Activated naive CD4-positive, alpha-beta T cell treated with anti-CD3 and anti-CD28 coated beads for 36 hours (primary cell): ENCODE measurements around the gene ARHGAP44. TPM values are rescaled to one million over a fixed set of nuclear protein-coding genes. Genes with fewer than 3 reads are reported as not detected.

Experiments used
- CTCF ChIA-PET: fragments of 350-600 bp; sonication (Branson Sonifier 250); formaldehyde crosslinking; loops from one replicate; lab custom pipeline; 2021; ENCODE audit warnings: antibody characterized with exemption; lab: Charles Lee
- DNase-seq: peaks from one replicate; pipeline ENCODE4 v3.0.0-alpha.2; 2020
- H3K27ac Mint-ChIP-seq: one replicate; pipeline ENCODE4 v1.8.0; 2021; ENCODE audit warnings: mild to moderate bottlenecking, mixed read lengths
- H3K27me3 Mint-ChIP-seq: one replicate; pipeline ENCODE4 v1.8.0; 2021; ENCODE audit warnings: low read depth, mixed read lengths
- H3K36me3 Mint-ChIP-seq: one replicate; pipeline ENCODE4 v1.8.0; 2021; ENCODE audit warnings: low read depth, mixed read lengths
- H3K4me1 Mint-ChIP-seq: one replicate; pipeline ENCODE4 v1.8.0; 2021; ENCODE audit warnings: low read depth, mixed read lengths
- H3K4me3 Mint-ChIP-seq: one replicate; pipeline ENCODE4 v1.8.0; 2021; ENCODE audit warnings: mild to moderate bottlenecking, moderate library complexity, mixed read lengths
- H3K9me3 Mint-ChIP-seq: one replicate; pipeline ENCODE4 v1.8.0; 2021; ENCODE audit warnings: mixed read lengths
- intact Hi-C: fragments of 100-400 bp; cut with micrococcal nuclease; formaldehyde crosslinking; loops from one replicate; pipeline ENCODE4 v1.15.1; 2023
- total RNA-seq, 2 experiments: library from RNA; stranded (reverse); gene quantifications; one replicate each; pipeline ENCODE4 v1.2.3, GENCODE V29; 2021

Gene ARHGAP44
- total RNA-seq, 2 experiments from 2014 or later, result 0.12 TPM; not detected in 1

DNA sequence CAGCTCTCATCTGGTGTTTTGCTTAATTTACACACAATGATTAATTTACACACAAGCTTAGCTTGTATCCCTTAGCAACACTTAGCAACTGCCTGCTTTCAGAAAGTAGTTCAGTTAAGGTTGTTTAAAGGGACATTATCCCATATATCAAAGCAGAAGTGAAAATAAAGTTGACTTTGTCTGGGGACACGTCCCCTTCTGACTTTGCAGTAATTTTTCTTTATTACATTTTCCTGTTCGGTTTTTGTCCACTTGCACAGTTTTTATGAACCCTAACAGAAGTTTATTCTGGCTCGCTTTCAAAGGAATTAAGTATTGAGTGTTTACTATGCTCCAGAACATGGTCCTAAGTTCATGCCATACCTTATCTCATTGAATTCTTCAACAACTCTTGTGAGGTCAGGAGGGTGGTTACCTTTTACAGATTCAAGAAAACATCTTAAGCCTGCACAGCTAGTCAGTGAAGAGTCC is 41.5 kb downstream of the ARHGAP44 start:
- no peaks in the 10 kb centered on the region for H3K4me1 Mint-ChIP-seq
- no peaks in the 10 kb centered on the region for H3K27me3 Mint-ChIP-seq
- intact Hi-C loops, result no loop called here
- peaks cover 22% of the 10 kb centered on the region for H3K9me3 Mint-ChIP-seq
- H3K36me3 Mint-ChIP-seq, result no peaks in the 10 kb centered on the region
- H3K4me3 Mint-ChIP-seq, result no peak overlapping the region
- CTCF ChIA-PET, result no interaction called here
- no peak overlapping the region for H3K27ac Mint-ChIP-seq
- no peak for DNase-seq

DNA sequence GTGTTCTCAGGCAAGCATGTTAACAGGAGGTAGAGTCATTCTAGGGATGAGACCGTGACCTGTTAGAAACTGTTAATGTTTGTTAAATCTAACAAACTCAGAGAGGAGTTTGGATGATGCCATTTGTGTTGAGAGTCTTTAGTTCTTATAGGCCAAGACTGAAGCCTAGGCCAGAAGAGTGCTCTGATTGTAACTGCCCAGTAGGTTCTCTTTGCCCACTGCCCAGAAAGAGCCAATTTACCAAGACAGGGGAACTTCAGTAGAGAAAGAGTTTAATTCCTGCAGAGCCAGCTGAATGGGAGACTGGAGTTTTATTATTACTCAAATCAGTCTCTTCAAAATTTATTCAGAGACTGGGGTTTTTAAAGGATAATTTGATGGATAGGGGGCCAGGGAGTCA is 42.5 kb downstream of the ARHGAP44 start:
- H3K4me1 Mint-ChIP-seq, result no peaks in the 10 kb centered on the region
- CTCF ChIA-PET, result no interaction called here
- H3K27ac Mint-ChIP-seq, result no peak overlapping the region
- intact Hi-C loops, result no loop called here
- no peak for DNase-seq
- no peaks in the 10 kb centered on the region for H3K27me3 Mint-ChIP-seq
- H3K4me3 Mint-ChIP-seq, result no peak overlapping the region
- H3K9me3 Mint-ChIP-seq, result peaks cover 22% of the 10 kb centered on the region
- no peaks in the 10 kb centered on the region for H3K36me3 Mint-ChIP-seq

DNA sequence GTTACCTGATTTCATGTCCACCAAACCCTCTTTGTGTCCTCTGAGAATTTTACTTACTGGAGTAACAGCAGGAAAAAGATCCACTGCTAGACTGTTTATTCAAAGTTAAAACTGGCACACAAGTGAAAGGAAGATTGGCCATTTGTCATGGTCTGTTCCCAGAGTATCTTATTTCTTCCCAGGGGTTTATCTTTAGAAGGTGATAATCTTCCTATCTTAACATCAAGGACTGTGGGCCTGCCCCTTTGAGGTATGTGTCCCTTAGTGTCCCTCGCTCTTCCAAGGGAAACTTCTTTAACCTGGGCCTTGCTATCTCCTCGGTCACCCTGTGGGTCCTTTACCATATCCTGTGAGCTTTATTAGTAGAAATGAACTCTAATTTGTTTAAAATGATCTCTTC is 49.7 kb downstream of the ARHGAP44 start:
- peaks cover 3% of the 10 kb centered on the region for H3K9me3 Mint-ChIP-seq
- no peaks in the 10 kb centered on the region for H3K4me1 Mint-ChIP-seq
- H3K4me3 Mint-ChIP-seq, result no peak overlapping the region
- no peaks in the 10 kb centered on the region for H3K36me3 Mint-ChIP-seq
- intact Hi-C loops, result no loop called here
- DNase-seq, result no peak
- no peaks in the 10 kb centered on the region for H3K27me3 Mint-ChIP-seq
- H3K27ac Mint-ChIP-seq, result no peak overlapping the region
- CTCF ChIA-PET, result no interaction called here

DNA sequence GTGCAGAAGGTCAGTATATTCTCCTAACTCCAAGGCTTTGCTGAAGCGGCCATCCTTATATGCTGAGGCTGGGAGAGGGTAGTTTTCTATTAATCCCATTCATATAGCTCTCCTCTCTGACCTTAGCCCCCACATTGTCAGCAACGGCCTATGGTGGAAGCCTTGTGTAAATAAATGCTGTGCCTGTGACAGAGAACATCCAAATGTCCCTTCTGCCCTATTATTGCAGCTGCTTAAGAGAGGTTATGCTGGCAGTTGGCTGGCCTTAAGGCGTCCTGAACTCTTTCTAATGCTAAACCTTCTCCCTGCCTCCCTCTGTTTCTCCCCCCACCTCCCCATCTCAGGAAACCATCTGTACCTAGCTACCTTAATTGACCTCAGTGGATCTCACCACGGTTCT is 53.6 kb downstream of the ARHGAP44 start:
- CTCF ChIA-PET, result no interaction called here
- H3K4me1 Mint-ChIP-seq, result no peaks in the 10 kb centered on the region
- DNase-seq, result no peak
- H3K9me3 Mint-ChIP-seq, result peaks cover 6% of the 10 kb centered on the region
- no peaks in the 10 kb centered on the region for H3K27me3 Mint-ChIP-seq
- intact Hi-C loops, result no loop called here
- no peaks in the 10 kb centered on the region for H3K36me3 Mint-ChIP-seq
- H3K27ac Mint-ChIP-seq, result no peak overlapping the region
- no peak overlapping the region for H3K4me3 Mint-ChIP-seq

DNA sequence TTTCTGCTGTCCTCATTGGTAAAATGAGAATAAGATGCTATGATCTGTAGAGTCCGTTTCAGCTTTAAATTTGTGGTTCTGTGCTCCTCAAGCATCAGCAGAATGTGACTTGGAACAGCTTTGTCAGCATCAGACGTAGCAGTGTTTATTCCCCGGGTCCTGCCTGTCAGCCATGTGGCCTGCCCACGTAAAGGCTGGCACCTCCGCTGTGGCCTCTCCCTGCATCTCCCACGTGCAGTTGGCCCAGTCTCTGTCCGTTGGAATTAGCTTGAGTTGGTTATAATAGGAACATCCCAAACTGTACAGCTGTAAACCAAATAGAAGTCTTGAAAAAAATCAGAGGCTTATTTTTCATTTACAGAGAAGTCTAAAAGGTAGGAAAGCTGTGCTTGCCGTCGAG is 61.7 kb downstream of the ARHGAP44 start:
- Mint-ChIP-seq H3K4me3 (no peak overlapping the region), H3K27me3 (no peaks in the 10 kb centered on the region), H3K36me3 (no peaks in the 10 kb centered on the region), H3K4me1 (no peaks in the 10 kb centered on the region), H3K27ac (no peak overlapping the region), H3K9me3 (peaks cover 3% of the 10 kb centered on the region)
- CTCF ChIA-PET, result no interaction called here
- intact Hi-C loops, result no loop called here
- DNase-seq, result no peak

DNA sequence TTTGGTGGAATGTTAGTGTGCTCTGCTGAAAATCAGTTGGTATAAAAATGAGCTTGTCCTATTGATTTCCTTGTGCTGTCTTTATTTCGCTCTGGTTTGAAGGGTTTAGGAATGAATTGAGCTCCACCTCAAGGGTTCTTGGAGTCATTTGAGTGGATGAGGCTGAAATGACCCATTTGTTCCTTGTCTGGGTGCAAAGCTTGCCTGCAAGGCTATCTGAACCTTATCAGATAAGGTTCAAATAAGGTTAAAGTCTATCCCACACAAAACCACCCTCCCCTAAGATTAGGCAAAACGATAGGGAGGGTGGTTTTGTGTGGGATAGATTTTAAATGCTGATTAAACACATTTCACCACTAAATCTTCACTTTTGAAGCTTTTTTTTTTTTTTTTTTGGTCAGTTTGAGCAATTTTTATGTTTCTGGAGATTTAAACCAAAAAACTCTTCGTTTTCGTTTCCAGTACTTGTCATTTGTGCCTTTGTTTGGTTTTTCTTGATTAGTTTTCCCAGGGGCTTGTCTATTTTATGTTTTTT is 62.7 kb downstream of the ARHGAP44 start:
- Mint-ChIP-seq H3K4me1 (no peaks in the 10 kb centered on the region), H3K27ac (no peak overlapping the region), H3K9me3 (peaks cover 6% of the 10 kb centered on the region), H3K4me3 (no peak overlapping the region), H3K36me3 (no peaks in the 10 kb centered on the region), H3K27me3 (no peaks in the 10 kb centered on the region)
- no peak for DNase-seq
- intact Hi-C loops, result no loop called here
- CTCF ChIA-PET, result interaction anchor here (0.5 kb wide), 1 partner anchor 1746 kb away, joined by 3 read pairs; no protein-coding TSS in a partner anchor

DNA sequence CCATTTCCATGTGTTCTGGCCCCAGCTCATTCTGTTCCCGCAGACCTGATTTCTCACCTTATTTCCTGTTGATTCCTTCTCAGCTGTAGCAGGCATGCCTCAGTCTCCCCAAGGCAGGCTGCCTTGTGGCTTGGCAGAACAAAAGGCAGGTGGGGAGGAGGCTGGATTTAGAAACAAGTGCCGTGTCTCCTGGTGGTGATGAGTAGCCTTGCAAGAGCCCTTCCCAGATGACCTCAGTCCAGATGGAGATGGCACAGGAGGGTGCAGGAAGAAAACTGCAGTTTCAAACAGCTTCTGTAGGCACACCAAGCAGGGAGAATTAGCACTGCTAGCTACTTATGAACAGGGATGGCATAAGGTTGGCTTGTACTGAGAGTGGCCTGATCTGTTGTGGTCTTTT is 64.6 kb downstream of the ARHGAP44 start:
- CTCF ChIA-PET, result interaction anchor here (0.6 kb wide), 1 partner anchor 107 kb away, joined by 4 read pairs; no protein-coding TSS in a partner anchor
- Mint-ChIP-seq H3K27ac (no peak overlapping the region), H3K36me3 (no peaks in the 10 kb centered on the region), H3K27me3 (no peaks in the 10 kb centered on the region), H3K4me1 (no peaks in the 10 kb centered on the region), H3K9me3 (peaks cover 16% of the 10 kb centered on the region), H3K4me3 (no peak overlapping the region)
- DNase-seq, result no peak
- intact Hi-C loops, result no loop called here

DNA sequence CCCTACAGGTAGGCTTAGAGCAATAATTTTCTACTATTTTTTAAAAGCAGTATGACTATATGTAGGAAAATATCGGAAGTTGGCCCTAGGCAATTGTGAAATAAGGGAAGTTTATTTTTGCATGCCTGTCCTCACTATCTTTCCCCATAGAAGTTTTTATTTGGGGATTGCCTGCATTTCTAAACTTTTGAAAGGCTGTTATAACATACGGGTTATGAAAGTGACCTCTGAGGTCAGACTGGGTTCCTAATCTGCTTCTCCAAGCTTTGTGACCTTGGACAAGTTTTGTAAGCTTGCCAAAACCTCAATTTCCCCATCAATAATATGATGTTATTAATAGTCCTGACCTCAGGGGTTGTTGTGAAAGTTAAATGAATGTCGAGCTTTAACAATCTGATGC is 67.1 kb downstream of the ARHGAP44 start:
- intact Hi-C loops, result no loop called here
- Mint-ChIP-seq H3K27ac (no peak overlapping the region), H3K9me3 (peaks cover 17% of the 10 kb centered on the region), H3K4me3 (no peak overlapping the region), H3K27me3 (no peaks in the 10 kb centered on the region), H3K4me1 (no peaks in the 10 kb centered on the region), H3K36me3 (no peaks in the 10 kb centered on the region)
- CTCF ChIA-PET, result no interaction called here
- DNase-seq, result no peak

DNA sequence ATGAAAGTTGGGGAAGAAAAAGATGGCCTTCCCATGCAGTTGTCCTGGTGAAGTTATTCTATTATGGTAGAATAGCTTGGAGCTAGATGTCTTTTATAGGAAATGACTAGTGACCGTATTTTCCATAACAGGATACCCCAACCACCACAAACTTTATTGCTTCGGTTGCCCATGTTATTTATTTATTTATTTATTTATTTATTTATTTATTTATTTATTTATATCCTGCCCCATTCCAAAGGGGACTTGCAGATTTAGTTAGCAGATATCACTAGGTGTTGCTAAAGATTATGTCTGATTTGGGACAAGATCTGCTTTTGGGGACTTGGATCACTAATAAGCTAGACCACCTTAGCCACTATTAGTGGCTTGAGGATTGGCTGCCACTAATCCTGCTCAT is 68.3 kb downstream of the ARHGAP44 start:
- intact Hi-C loops, result no loop called here
- CTCF ChIA-PET, result no interaction called here
- H3K27me3 Mint-ChIP-seq, result no peaks in the 10 kb centered on the region
- H3K4me1 Mint-ChIP-seq, result no peaks in the 10 kb centered on the region
- no peak overlapping the region for H3K27ac Mint-ChIP-seq
- H3K4me3 Mint-ChIP-seq, result no peak overlapping the region
- no peak for DNase-seq
- H3K9me3 Mint-ChIP-seq, result peaks cover 17% of the 10 kb centered on the region
- no peaks in the 10 kb centered on the region for H3K36me3 Mint-ChIP-seq

DNA sequence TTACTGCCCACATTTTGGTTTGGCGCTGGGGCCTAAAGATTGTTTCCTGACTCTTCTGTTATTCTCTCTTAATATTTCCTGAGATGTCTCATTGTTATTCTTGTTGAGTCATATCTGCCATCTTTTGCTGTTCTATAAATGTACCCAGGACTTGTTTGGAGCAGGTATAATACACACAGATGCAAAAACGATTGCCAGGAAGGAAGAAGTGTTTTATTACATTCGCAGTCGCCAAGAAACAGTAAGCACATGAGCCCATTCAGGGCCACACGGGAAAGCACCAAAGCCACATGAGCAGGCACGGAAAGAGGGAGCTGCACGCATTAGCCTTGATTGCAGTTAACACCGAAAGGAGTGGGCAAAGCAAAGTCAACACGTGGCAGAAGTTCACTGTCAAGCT is 70.2 kb downstream of the ARHGAP44 start:
- CTCF ChIA-PET, result no interaction called here
- peaks cover 6% of the 10 kb centered on the region for H3K27me3 Mint-ChIP-seq
- no peak overlapping the region for H3K27ac Mint-ChIP-seq
- intact Hi-C loops, result no loop called here
- H3K9me3 Mint-ChIP-seq, result peaks cover 16% of the 10 kb centered on the region
- H3K4me3 Mint-ChIP-seq, result no peak overlapping the region
- DNase-seq, result no peak
- H3K36me3 Mint-ChIP-seq, result no peaks in the 10 kb centered on the region
- no peaks in the 10 kb centered on the region for H3K4me1 Mint-ChIP-seq

DNA sequence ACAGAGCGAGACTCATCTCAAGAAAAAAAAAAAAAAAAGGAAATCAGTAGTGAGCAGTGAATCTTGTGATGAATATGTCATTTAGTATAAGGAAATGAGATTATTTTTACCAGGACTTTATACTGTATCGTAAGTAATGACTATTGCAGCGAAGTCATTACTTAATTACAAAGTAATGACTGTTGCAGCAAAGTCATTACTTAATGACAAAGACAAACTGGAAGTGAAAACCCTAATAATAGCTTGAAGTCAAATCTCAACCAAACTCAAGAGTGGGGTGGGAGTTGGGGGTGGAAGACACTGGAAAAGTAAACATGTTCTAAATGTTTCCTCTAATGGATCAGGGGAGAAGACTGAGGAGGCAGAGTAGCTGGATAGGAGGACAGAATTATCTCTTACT is 76.5 kb downstream of the ARHGAP44 start:
- H3K36me3 Mint-ChIP-seq, result no peaks in the 10 kb centered on the region
- no peak for DNase-seq
- H3K4me3 Mint-ChIP-seq, result no peak overlapping the region
- peaks cover 6% of the 10 kb centered on the region for H3K27me3 Mint-ChIP-seq
- CTCF ChIA-PET, result interaction anchor here (0.7 kb wide), 1 partner anchor 82 kb away, joined by 5 read pairs; no protein-coding TSS in a partner anchor
- H3K27ac Mint-ChIP-seq, result no peak overlapping the region
- intact Hi-C loops, result no loop called here
- H3K9me3 Mint-ChIP-seq, result peaks cover 3% of the 10 kb centered on the region
- no peaks in the 10 kb centered on the region for H3K4me1 Mint-ChIP-seq

DNA sequence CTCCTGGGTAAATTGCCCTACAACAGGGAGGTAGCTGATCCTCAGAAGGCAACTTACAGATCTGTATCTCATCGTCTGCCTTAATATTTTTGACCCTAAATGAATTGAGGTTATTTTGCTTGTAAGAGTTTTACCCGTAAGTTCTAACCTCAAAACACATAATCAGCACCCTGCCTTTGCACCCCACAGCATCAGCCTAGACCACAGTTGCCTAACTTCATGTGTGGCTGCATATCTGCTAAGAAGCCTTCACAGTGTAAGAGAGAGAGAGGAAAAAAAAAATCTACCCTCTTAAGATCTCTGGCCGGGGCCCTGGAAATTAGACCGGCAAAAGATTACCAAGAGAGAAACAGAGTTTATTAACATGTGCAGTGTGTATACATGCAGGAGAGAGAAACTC is 76.9 kb downstream of the ARHGAP44 start:
- Mint-ChIP-seq H3K36me3 (no peaks in the 10 kb centered on the region), H3K4me3 (no peak overlapping the region), H3K27ac (no peak overlapping the region), H3K4me1 (no peaks in the 10 kb centered on the region), H3K27me3 (peaks cover 6% of the 10 kb centered on the region), H3K9me3 (peaks cover 2% of the 10 kb centered on the region)
- DNase-seq, result no peak
- intact Hi-C loops, result no loop called here
- CTCF ChIA-PET, result no interaction called here

DNA sequence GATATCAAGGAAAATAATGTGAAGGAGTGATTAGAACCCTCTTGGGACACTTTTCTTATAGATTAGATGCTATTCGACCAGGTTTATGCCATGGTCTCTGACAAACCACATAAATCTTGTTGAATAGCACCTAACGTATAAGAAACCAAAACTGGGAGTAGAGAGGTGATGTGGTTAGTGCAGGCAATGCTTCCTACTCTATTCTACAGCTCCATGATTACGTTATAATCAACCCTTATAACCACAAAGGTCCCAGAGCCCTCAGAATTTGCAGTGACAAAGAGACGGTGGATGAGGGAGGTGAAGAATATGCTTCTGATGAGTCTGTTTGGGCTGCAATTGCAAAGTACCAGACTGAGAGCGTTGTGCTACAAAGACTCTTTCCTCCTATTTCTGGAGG is 78.4 kb downstream of the ARHGAP44 start:
- CTCF ChIA-PET, result no interaction called here
- H3K9me3 Mint-ChIP-seq, result peaks cover 7% of the 10 kb centered on the region
- H3K4me1 Mint-ChIP-seq, result no peaks in the 10 kb centered on the region
- intact Hi-C loops, result no loop called here
- H3K36me3 Mint-ChIP-seq, result no peaks in the 10 kb centered on the region
- peaks cover 6% of the 10 kb centered on the region for H3K27me3 Mint-ChIP-seq
- no peak overlapping the region for H3K27ac Mint-ChIP-seq
- no peak overlapping the region for H3K4me3 Mint-ChIP-seq
- no peak for DNase-seq
